ENCODE measurements around the gene CMBL. TPM values are rescaled to one million over a fixed set of nuclear protein-coding genes. Genes with fewer than 3 reads are reported as not detected.

Gene CMBL
- total RNA-seq, 6 donors from 2014 or later, result 8.0 to 19.1 (median 8.4) TPM

GRCh38 chr5:10268100-10268499 lies 39.6 kb downstream of the CMBL start:
- H3K4me1 ChIP-seq, result peaks cover 0 to 4% (median 2%) of the 10 kb centered on the region in 4 donors
- no peak for DNase-seq
- WGBS, 2 donors, result 94 to 95% methylated on average over 10 of the region's 10 CpGs
- TF ChIP-seq EP300 (IDR thresholded peaks at IDR 0.05), result no peak
- TF ChIP-seq POLR2AphosphoS5 (IDR thresholded peaks at IDR 0.05), result no peak
- TF ChIP-seq CTCF (IDR thresholded peaks at IDR 0.05), result no peak
- TF ChIP-seq POLR2A (IDR thresholded peaks at IDR 0.05), result no peak
- no peak overlapping the region for H3K27ac ChIP-seq
- H3K36me3 ChIP-seq, result peaks cover 6 to 35% (median 20%) of the 10 kb centered on the region in 4 donors
- no peak overlapping the region for H3K4me3 ChIP-seq
- no peak for ATAC-seq (ENCODE audit: low FRiP score in 2 of 2)
- H3K27me3 ChIP-seq, result no peaks in the 10 kb centered on the region
- no peaks in the 10 kb centered on the region for H3K9me3 ChIP-seq

GRCh38 chr5:10266839-10267238 lies 40.9 kb downstream of the CMBL start:
- DNase-seq, result no peak

GRCh38 chr5:10266137-10266536 lies 41.6 kb downstream of the CMBL start:
- no peak for TF ChIP-seq POLR2A (IDR thresholded peaks at IDR 0.05)
- no peak for TF ChIP-seq EP300 (IDR thresholded peaks at IDR 0.05)
- no peak for TF ChIP-seq POLR2AphosphoS5 (IDR thresholded peaks at IDR 0.05)
- no peak for TF ChIP-seq CTCF (IDR thresholded peaks at IDR 0.05)
- WGBS, 2 donors, result 44 to 55% methylated on average over 4 of the region's 4 CpGs
- H3K4me1 ChIP-seq, result peaks cover 0 to 4% (median 2%) of the 10 kb centered on the region in 4 donors
- DNase-seq (no peak), ATAC-seq (ENCODE audit: low FRiP score in 2 of 2) (no peak)
- H3K27ac ChIP-seq, result no peak overlapping the region
- H3K9me3 ChIP-seq, result no peaks in the 10 kb centered on the region
- H3K4me3 ChIP-seq, result no peak overlapping the region
- H3K27me3 ChIP-seq, result no peaks in the 10 kb centered on the region
- H3K36me3 ChIP-seq, result peaks cover 25 to 54% (median 39%) of the 10 kb centered on the region in 4 donors

More at GRCh38 chr5:10266839-10267238, 40.9 kb downstream of the CMBL start:
- TF ChIP-seq EP300 (IDR thresholded peaks at IDR 0.05) (no peak), POLR2A (IDR thresholded peaks at IDR 0.05) (no peak), POLR2AphosphoS5 (IDR thresholded peaks at IDR 0.05) (no peak), CTCF (IDR thresholded peaks at IDR 0.05) (no peak)
- Histone ChIP-seq H3K36me3 (peaks cover 18 to 47% (median 32%) of the 10 kb centered on the region in 4 donors), H3K9me3 (no peaks in the 10 kb centered on the region), H3K27me3 (no peaks in the 10 kb centered on the region), H3K27ac (peak overlapping the region in 1 of 4 donors; percentile 26), H3K4me3 (no peak overlapping the region), H3K4me1 (peaks cover 0 to 4% (median 2%) of the 10 kb centered on the region in 4 donors)
- 84 to 88% methylated on average over 4 of the region's 4 CpGs for WGBS, 2 donors
- no peak for ATAC-seq (ENCODE audit: low FRiP score in 2 of 2)

- H3K4me1 ChIP-seq, result peaks cover 0 to 4% (median 2%) of the 10 kb centered on the region in 4 donors
- H3K27me3 ChIP-seq, result no peaks in the 10 kb centered on the region
- WGBS, 2 donors, result 75 to 78% methylated on average over 5 to 6 of the region's 6 CpGs
- ATAC-seq (ENCODE audit: low FRiP score in 2 of 2) (peak in 1 of 2 donors; percentile 9), DNase-seq (no peak)
- peaks cover 30 to 61% (median 46%) of the 10 kb centered on the region in 4 donors for H3K36me3 ChIP-seq
- H3K9me3 ChIP-seq, result no peaks in the 10 kb centered on the region
- no peak overlapping the region for H3K4me3 ChIP-seq
- TF ChIP-seq POLR2A (IDR thresholded peaks at IDR 0.05) (no peak), CTCF (IDR thresholded peaks at IDR 0.05) (no peak), EP300 (IDR thresholded peaks at IDR 0.05) (no peak), POLR2AphosphoS5 (IDR thresholded peaks at IDR 0.05) (no peak)
- H3K27ac ChIP-seq, result peak overlapping the region in 1 of 4 donors; percentile 11
These were observed 42.2 kb downstream of the CMBL start for GRCh38 chr5:10265245-10266109.
